ES-I3 (cell line): Measurements from ENCODE around the gene BET1L.
"Not testable (repeated sequence)": the region's sequence is repeated elsewhere in the genome, so short reads cannot be mapped to it uniquely, and the experiment has no call there.

Experiments used
- H3K36me3 ChIP-seq: 2 replicates; pipeline ENCODE4 v1.6.1; 2013; ENCODE audit warnings: mild to moderate bottlenecking, low read length, control low read depth, moderate library complexity; ENCODE audit not compliant: insufficient read depth
- H3K4me1 ChIP-seq: 2 replicates; pipeline ENCODE4 v1.6.1; 2013; ENCODE audit warnings: mild to moderate bottlenecking, control low read depth, low read length; ENCODE audit not compliant: insufficient read depth
- H3K9ac ChIP-seq: 2 replicates; pipeline ENCODE4 v1.6.1; 2013; ENCODE audit warnings: low read depth, mild to moderate bottlenecking, low read length, moderate library complexity
- H3K9me3 ChIP-seq: 2 replicates; pipeline ENCODE4 v1.6.1; 2013; ENCODE audit warnings: mild to moderate bottlenecking, low read length, moderate library complexity; ENCODE audit not compliant: control insufficient read depth, insufficient read depth

BET1L gene

GRCh38 chr11:207208-207862 is at the start of gene BET1L, which contains the start of gene RIC8A:
Gene BET1L (minus strand): TSS chr11:207399. CDS start chr11:207321, 78 bp downstream.
Gene RIC8A (plus strand): TSS chr11:207708. CDS start chr11:208855, 1,147 bp downstream.
- H3K9me3 ChIP-seq, result no peaks in the 10 kb centered on the region
- peaks cover 13% of the 10 kb centered on the region; the same call in 1 of the 2 replicates for H3K4me1 ChIP-seq
- H3K36me3 ChIP-seq, result peaks cover 16% of the 10 kb centered on the region
- H3K9ac ChIP-seq, result peak within 1 kb of the TSS; percentile 95

- Histone ChIP-seq H3K4me1 (no peaks in the 10 kb centered on the region), H3K36me3 (peaks cover 6% of the 10 kb centered on the region; the same call in 1 of the 2 replicates), H3K9ac (no peak overlapping the region), H3K9me3 (no peaks in the 10 kb centered on the region)
Measured at GRCh38 chr11:255816-256215, 48.6 kb upstream of the BET1L start.

GRCh38 chr11:255176-255575 is 48.0 kb upstream of the BET1L start:
- Histone ChIP-seq H3K9ac (no peak overlapping the region), H3K36me3 (peaks cover 6% of the 10 kb centered on the region; the same call in 1 of the 2 replicates), H3K4me1 (no peaks in the 10 kb centered on the region), H3K9me3 (no peaks in the 10 kb centered on the region)

GRCh38 chr11:253886-254270 is 46.7 kb upstream of the BET1L start:
- H3K4me1 ChIP-seq, result no peaks in the 10 kb centered on the region
- H3K9me3 ChIP-seq, result no peaks in the 10 kb centered on the region
- peaks cover 10% of the 10 kb centered on the region for H3K36me3 ChIP-seq
- no peak overlapping the region for H3K9ac ChIP-seq

GRCh38 chr11:253160-253885 is 46.1 kb upstream of the BET1L start:
- peaks cover 15% of the 10 kb centered on the region for H3K36me3 ChIP-seq
- H3K4me1 ChIP-seq, result no peaks in the 10 kb centered on the region
- H3K9me3 ChIP-seq, result no peaks in the 10 kb centered on the region
- H3K9ac ChIP-seq, result no peak overlapping the region

GRCh38 chr11:252666-253065 is 45.5 kb upstream of the BET1L start:
- Histone ChIP-seq H3K36me3 (peaks cover 18% of the 10 kb centered on the region), H3K4me1 (no peaks in the 10 kb centered on the region), H3K9me3 (no peaks in the 10 kb centered on the region), H3K9ac (no peak overlapping the region)

GRCh38 chr11:251550-251949 is 44.4 kb upstream of the BET1L start:
- Histone ChIP-seq H3K9ac (no peak overlapping the region), H3K4me1 (no peaks in the 10 kb centered on the region), H3K9me3 (no peaks in the 10 kb centered on the region), H3K36me3 (peaks cover 21% of the 10 kb centered on the region)

GRCh38 chr11:250740-251299 is 43.6 kb upstream of the BET1L start:
- H3K36me3 ChIP-seq, result peaks cover 23% of the 10 kb centered on the region
- no peak overlapping the region for H3K9ac ChIP-seq
- no peaks in the 10 kb centered on the region for H3K4me1 ChIP-seq
- no peaks in the 10 kb centered on the region for H3K9me3 ChIP-seq

- Histone ChIP-seq H3K36me3 (peaks cover 28% of the 10 kb centered on the region), H3K4me1 (no peaks in the 10 kb centered on the region), H3K9ac (no peak overlapping the region), H3K9me3 (no peaks in the 10 kb centered on the region)
Measured at GRCh38 chr11:250274-250673, 43.1 kb upstream of the BET1L start.

GRCh38 chr11:249062-249461 is 41.9 kb upstream of the BET1L start:
- H3K9ac ChIP-seq, result no peak overlapping the region
- no peaks in the 10 kb centered on the region for H3K4me1 ChIP-seq
- no peaks in the 10 kb centered on the region for H3K9me3 ChIP-seq
- H3K36me3 ChIP-seq, result peaks cover 31% of the 10 kb centered on the region

GRCh38 chr11:244376-244775 is 37.2 kb upstream of the BET1L start:
- peaks cover 28% of the 10 kb centered on the region for H3K36me3 ChIP-seq
- no peaks in the 10 kb centered on the region for H3K4me1 ChIP-seq
- H3K9ac ChIP-seq, result no peak overlapping the region
- no peaks in the 10 kb centered on the region for H3K9me3 ChIP-seq

GRCh38 chr11:241634-242033 is 34.4 kb upstream of the BET1L start:
- H3K9ac ChIP-seq, result no peak overlapping the region
- H3K36me3 ChIP-seq, result peaks cover 17% of the 10 kb centered on the region
- H3K4me1 ChIP-seq, result peaks cover 3% of the 10 kb centered on the region; the same call in 1 of the 2 replicates
- H3K9me3 ChIP-seq, result no peaks in the 10 kb centered on the region

- Histone ChIP-seq H3K9ac (no peak overlapping the region), H3K36me3 (peaks cover 11% of the 10 kb centered on the region), H3K9me3 (no peaks in the 10 kb centered on the region), H3K4me1 (peaks cover 3% of the 10 kb centered on the region; the same call in 1 of the 2 replicates)
Measured at GRCh38 chr11:240315-240714, 33.1 kb upstream of the BET1L start.

- not testable (repeated sequence) for H3K9me3 ChIP-seq, H3K9ac ChIP-seq, H3K36me3 ChIP-seq, H3K4me1 ChIP-seq
Measured at GRCh38 chr11:238346-238745, 31.1 kb upstream of the BET1L start.
